GM21825 (cell line): ENCODE results near the gene AGO4.

Experiments used
- ATAC-seq: cut with Tn5 transposase; IDR thresholded peaks from one replicate; pipeline ENCODE4 v1.9.1; 2021; ENCODE audit warnings: mild to moderate bottlenecking, moderate library complexity; ENCODE audit not compliant: unreplicated experiment

AGO4 gene

DNA sequence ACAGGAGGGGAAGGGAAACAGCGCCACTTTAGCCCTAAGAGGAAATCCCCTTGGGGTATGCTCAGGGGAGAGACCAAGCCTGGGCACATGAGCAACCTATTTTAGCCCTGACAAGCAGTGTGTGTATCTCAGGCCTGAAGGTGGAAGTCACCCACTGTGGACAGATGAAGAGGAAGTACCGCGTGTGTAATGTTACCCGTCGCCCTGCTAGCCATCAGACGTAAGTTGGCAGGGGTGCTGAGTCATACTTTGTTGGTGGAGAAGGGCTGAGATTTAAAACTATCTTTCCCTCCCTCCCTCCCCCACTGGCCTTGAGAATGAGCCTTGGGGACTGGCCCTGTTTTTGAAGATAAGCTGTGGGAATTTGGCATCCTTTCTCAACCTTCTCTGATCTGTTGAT is 86.4 kb downstream of the AGO4 start:
- peak; percentile 68 for ATAC-seq

DNA sequence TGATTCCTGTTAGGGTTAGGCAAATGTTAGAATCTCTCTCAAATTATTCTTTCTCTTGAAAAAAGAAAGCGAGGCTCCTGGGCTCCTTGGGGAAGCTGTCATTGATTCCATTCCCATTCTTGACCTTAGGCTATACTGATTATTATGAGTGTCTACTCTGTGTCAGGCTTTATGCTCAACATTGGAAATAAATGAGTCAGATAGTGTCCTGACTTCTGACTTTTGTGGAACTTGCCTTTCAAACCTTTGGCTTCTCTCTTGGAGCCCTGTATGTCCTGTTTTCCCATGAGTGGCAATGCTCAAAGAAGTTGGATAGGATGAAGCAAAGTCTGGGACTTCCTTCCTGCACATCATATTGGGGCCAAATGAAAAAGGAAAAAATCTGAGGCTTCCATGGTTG is 86.8 kb downstream of the AGO4 start:
- no peak for ATAC-seq

DNA sequence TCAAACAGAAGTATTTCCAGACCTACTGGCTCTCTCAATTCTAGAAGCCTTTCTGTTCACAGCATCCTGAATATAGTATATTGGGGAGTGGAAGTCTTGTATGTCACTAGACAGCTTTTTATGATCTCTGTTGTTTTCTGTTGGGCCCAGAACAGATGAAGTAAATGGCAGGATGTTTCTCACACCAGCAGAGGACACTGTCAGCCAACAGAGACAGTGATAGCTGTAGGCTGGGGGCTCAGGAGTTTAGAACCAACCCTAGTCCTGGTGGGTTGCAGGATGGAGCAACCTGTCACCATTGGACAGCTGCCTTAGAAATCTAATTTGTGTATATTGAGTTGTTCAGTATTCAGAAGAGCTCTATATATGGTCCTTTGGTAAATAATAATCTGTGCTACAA is 92.1 kb downstream of the AGO4 start:
- ATAC-seq: no peak

DNA sequence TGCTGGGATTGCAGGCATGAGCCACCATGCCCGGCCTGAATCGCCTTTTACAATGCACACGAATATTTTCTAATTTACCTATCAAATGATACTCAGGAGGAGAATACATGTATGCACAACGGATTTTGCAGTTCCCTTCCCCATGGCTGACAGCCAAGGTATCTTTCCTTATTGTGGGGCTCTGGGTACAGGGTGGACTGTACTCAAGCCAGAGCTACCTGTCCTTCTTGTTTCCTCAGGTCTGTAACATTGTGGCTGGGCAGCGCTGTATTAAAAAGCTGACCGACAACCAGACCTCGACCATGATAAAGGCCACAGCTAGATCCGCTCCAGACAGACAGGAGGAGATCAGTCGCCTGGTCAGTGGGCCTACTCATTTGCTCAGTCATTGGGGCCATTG is 93.4 kb downstream of the AGO4 start:
- ATAC-seq: no peak

DNA sequence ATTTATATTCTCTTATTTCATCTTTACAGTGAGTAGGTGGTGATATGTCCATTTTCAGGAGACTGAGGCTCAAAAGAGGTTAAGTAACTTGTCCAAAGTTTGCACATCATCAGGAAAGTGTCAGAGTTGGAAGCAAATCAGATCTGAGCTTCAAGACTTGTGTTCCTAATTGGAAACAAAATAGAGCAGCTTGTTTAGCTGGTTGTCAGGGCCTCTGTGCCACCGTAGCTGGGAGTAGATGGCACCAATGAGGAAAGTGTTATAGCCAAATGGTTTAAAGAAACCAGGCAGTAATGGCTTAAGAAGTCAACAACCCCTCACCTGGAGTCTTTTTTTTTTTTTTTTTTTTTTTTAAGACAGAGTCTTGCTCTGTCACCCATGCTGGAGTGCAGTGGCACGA is 94.9 kb downstream of the AGO4 start:
- ATAC-seq: no peak
